NCI-H2029 (cell line): ENCODE measurements around the gene MEGF11.

ENCODE experiments used
- DNase-seq: peaks from one replicate; lab custom pipeline; 2025; lab: John Stamatoyannopoulos, UW

The MEGF11 gene

DNA sequence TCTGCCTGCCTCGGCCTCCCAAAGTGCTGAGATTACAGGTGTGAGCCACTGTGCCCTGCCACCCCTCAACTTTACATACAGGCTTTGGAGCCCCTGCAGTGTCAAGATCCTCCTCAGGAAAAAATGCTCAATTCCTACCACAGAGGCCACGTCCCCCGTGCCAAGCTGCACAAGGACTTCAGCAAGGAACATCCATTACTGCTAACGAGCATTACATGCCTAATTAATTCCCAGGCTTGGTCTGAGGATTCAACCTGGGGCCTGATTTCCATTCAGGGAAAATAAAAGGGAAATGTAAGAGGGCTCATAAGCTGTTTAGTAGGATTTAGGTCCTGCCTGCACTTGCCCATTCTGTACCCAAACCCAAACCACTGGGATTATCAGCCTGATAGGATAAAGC is 222.9 kb downstream of the MEGF11 start:
- no peak for DNase-seq

DNA sequence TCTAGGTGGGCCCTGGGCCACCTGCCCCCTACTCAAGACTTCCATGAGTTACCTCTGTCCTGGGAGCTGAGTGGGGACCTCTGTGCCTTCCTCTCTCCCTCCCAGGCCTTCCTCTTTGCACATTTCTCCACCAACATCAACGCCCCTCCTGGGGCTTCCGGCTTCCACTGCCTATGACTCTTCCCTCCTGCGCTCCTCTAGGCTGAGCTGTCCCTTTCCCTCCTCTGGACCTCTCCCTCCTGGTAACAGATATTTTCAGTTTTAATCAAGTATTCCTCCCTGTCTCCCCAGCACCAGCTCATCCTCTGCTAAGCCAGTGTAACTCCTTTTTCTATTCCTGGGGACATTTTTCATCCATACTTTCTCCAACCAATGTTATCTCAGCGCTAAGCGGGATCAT is 223.9 kb downstream of the MEGF11 start:
- DNase-seq: no peak

DNA sequence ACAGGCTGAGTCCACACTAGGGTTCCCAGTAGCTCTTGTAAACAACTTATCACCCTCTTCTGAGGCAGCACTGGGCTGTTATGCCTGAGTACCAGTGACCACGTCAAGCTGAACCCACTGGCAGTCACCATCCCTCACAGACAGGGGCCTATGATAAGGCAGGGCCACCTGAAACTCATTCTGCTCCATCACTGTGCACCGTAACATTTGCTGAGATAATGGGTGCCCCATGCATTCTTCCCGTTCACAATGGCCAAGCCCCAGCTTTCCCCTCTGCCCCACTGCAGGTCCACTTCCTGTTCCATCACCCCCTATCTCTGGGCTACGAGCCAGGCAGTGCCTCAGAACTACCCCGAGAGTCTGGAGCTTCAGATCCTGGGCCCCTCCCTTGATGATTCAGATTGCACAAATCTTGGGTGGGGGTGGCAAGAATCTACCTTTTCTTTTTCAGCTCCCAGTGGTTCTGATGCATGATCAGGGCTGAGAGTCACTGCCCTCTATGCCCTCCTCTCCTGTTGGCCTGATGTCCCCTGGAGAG is 226.2 kb downstream of the MEGF11 start:
- DNase-seq: no peak

DNA sequence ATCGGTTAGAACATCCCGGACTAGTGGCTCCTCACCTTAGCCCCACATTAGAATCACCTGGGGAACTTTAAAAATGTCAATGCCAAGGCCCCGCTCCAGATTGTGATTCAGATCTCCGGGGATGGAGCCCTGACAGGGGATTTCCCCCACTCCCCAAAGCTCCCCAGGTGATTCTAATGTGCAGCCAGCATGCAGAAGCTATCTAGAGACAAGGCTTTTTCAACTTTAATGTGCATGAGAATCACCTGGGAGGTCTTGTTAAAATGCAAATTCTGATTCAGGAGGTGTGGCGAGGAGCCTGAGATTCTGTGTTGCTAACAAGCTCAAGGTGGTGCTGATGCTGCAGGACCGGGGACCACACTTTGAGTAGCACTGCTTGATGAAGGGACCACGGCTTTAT is 227.6 kb downstream of the MEGF11 start:
- no peak for DNase-seq

DNA sequence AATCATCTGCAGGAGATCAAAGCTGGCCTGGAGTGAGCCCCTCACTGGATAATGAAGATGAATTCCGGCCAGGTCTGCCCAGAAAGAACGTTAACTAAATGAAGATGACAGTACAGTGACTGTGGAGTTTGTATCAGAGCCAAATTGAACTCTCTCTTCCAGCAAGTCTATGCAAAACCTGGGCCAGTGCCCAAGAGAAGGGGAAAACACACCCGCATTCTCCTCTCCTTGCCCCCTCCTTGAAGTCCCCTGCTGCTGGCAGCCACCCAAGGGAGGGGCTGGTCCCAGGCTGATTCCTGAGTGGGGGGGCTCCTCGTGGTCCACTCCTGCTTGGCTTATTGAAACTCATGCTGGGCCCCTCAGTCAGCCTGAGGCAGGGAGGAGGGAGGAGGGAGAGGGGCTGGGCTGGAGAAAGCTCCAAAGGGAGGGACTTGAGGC is 228.5 kb downstream of the MEGF11 start:
- DNase-seq: no peak

DNA sequence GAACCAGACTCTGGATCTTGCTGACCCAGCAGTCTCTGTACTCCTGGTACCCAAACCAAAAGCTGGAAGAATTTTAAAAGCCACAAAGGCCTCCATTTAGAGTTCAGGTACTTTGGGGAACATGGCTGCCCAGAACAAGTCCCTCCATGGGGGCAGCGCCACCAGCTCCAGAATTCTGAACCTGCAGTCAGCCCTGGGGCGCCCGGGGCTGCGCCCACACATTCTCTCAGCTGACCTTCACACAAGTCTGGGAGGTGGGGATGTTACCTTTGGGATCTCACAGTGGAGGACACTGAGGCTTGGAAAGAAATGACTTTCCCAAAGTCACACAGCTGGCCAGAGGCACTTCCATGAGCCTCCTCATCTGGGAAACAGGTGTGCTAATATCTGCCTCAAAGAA is 229.4 kb downstream of the MEGF11 start:
- no peak for DNase-seq

DNA sequence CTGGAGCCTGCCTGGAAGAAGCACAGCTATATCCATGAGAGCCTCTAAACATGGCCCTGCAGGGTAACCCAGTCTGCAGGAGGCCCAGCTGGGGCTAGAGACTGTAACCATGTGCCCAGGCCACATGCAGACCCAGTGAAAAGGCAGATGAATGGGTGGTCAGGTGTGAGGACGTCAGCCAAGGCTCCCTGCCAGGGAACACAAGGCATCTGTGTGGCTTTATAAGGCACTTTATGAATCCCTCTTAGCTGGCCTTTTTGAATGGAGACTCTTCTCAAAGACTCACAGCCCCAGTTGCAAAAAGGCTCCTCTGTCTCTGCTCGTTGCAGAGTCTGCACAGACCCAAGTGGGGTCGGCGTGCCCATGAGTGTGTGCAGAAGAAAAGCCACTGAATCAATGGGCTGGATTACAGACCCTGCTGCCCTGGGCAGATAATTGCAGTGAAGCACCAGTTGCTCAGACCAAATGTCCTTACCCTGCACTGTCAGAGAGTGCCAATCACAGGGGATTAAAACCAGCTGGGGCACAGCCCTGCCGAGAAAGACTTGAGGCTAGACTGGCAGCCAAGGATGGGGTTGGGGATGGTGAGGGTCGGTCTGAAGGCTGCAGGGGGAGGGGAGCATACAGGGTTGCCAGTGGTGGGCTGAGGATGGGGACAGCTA is 230.1 kb downstream of the MEGF11 start:
- DNase-seq: peak; percentile 44

DNA sequence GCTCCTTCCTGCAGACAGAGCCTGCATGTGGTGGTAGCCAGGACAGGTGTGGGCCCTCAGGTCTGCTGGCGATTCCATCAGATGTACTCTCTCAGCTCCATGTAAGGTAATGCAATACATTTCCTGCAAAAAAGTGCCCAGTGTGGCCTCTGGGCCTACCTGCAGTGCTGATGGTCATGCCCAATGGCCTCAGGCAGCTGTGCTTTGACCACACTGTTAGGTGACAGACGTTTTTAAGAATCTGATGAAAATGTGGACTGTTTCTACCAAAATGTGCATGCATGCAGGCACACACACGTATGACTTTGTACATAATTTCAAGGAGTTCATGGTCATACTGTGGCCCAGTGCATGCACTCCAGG is 231.4 kb downstream of the MEGF11 start:
- no peak for DNase-seq

DNA sequence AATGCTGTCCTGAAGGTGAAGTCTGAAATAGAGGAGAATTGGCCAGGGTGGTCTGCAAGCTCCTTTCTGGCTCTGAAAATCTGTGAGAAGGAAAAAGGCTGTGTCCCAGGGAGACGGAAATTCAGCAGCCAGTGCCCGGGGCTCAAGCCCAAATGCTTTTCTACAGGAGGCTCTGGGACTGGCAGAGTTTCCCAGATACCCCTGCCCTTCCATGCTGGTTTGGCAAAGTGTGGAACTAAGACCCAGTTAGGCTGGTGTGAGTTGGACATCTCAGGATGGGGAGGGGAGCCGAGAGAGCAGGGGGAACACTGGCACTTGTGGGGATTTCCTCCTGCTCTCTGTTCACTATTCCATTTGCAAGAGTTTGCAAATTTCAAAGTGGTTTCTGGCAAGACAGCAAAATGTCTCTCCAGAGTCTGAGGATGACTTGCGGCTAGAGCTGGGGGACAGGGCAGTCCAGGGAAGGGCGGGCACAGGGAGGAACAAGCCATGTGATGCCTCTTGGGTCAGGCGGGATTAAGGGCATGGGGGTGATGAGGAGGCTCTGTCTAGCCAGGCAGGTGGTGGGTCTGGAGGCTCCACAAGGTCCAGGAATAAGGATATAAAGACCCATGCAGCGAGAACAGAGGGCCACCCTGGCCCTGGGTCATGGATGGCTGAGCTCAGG is 231.9 kb downstream of the MEGF11 start:
- DNase-seq: no peak

DNA sequence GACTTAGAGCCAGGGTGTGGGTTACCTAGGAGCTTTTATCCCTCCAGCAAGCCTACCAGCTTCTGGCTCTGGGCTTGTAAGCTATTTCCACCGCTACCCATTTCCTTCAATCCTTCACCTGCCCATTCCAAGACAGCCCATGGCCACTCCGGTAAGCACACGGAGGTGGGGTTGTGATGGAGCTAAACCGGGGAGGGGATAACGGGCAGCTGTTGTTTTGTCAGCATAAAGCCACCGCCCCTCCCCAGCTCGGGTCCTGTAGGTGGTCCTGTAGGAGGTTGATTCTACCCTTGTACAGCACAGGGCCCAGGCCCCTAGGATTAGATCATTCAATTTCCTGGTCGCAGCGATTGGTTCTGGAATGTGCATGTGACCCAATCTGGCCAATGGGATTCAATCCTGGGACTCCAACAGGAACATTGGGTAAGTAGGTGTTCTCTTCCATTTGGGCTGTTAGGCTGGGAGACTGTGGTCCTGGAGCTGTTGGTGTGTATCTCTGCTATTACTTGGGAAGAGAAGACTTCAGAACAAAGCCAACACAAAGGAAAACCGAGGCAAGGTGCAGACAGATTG is 233.6 kb downstream of the MEGF11 start:
- no peak for DNase-seq

DNA sequence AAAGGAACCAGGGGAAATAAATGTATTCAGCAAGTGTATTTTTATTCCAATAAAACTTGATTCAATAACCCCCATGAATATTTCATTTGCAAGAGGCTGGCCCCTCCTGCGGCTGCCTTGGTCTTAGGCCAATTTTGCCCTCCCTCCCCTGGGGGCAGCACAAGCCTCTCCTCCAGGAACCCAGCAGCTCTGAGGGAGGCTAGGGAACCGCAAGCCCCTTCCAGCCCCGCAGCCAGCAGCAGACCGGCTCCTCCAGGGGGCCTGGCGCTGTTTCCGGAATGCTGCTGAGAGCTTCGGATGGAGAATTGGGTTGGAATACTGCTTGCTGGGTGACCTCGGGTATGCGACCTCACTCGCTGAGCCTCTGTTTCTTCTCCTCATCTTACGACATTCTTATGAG is 234.2 kb downstream of the MEGF11 start:
- DNase-seq: no peak

DNA sequence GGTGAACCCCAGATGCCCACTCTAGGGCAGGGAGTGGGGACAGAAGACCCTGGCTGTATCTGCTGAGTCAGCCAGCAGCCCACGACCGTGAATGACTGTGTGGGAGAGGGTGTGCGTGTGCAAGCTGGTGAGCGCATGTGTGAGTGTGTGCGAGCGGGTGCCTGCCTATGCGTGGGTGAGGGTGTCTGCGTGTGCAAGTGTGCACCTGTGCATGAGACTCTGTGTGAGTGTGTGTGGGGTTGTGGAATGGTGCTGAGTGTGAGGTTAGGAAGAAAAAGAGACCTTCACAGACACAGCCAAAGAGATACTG is 235.1 kb downstream of the MEGF11 start:
- no peak for DNase-seq

DNA sequence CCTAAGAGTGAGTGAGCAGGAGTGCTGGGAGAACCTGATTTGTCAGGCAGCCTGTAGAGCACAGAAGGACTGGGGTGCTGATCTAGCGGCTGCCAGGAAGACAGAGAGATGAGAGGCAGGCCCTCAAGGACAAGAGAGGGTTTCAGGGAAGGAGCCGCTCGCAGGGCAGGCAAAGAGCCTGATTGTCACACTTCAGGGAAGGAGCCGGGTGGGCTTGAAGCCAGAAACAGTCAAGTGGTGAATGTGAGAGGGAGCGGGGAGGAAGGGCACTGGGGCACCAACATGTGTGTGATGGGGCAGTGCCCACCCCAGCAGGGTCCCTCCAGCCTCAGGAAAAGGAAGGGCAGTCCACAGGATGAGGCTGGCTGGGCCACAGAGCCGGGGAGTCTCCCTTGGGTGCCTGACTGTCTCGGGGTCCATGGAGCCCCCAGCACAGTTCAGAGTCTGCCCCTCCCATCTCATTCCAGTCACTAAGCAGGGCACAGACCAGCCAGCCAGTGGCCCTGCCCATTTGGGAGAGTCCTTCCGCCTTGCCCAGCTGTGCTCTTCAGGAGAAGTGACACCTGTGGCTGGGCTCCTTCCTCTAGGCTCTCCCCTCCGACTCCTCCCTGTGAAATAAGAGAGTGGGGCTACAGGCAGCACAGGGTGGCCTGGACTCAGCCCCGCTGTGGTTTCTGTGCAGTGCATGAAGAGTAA is 235.6 kb downstream of the MEGF11 start:
- DNase-seq: peak; percentile 29

DNA sequence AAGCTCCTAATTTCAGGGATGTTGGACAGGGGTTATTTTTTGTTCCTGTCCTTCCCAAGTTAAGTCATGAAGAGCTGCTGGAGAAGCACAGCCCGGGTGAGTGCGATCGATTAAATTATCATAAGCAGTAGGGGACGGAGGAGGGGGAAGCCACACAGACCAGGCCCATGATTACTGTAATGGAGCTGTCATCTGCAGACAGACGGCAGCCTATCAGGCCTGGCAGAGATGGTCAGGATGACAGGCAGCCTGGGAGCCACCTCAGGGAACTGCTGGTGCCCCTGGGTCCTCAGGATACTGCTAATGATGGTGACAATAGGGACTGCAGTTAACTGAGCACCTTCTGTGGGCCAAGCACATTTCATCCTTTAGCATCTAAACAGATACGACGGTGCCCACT is 236.6 kb downstream of the MEGF11 start:
- no peak for DNase-seq

DNA sequence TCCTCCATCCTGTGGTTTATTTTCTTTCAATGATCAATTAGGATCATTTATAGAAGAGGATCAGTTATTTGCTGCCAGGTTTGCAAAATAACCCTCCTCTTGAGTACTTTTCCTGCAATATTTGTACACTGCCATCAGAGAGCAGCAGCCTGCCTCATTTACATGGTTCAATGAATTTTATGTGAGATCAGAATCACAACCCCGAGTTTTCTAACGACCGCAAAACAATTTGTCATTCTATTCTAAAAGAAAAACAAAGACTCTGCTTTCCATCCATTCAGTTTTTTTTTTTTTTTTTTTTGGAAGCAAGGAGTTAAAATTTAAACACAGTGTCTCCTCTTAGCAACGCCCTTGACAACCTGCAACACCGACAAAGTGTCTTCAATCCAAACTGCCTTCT is 237.4 kb downstream of the MEGF11 start:
- no peak for DNase-seq

DNA sequence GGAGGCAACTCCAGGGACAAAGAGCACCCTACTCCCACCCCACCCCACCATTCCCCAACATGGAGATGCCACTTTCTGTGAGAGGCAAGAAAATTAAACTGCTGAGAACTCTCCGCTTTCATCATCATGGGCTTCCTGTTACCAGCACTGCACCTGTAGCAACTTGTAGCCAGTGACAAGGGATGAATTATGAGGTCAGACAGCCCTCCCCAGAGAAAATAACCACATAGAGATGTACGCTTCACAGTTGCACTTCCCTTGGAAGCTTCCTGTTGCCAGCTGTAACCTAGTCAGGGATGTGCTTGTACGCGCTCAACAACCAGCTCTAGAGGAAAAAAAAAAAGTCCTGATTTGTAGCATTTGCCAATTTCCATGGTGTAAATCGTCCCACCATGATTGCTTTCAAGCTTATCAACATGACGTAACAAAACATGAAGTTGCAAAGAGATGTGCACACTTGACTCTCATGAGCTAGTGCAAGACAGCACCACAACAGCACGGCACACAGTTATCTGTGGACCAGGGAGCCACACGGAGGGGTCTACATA is 238.8 kb downstream of the MEGF11 start:
- no peak for DNase-seq

DNA sequence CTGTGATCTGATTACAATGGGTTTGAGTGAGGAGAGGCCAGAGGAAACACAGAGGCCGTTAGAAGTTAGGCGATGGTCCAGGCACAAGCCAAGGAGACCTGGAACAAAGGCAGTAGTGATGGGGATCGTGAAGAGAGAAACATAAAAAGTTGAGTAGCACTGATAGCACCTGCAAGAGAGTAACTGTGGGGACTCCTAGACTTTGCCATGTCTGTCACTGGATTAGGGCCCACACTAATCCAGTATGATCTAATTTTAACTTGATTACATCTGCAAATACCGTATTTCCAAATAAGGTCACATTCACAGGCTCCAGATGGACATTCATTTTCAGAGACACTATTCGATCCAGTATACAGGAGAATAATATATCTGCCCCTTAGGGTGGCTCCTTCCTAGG is 239.5 kb downstream of the MEGF11 start:
- no peak for DNase-seq

DNA sequence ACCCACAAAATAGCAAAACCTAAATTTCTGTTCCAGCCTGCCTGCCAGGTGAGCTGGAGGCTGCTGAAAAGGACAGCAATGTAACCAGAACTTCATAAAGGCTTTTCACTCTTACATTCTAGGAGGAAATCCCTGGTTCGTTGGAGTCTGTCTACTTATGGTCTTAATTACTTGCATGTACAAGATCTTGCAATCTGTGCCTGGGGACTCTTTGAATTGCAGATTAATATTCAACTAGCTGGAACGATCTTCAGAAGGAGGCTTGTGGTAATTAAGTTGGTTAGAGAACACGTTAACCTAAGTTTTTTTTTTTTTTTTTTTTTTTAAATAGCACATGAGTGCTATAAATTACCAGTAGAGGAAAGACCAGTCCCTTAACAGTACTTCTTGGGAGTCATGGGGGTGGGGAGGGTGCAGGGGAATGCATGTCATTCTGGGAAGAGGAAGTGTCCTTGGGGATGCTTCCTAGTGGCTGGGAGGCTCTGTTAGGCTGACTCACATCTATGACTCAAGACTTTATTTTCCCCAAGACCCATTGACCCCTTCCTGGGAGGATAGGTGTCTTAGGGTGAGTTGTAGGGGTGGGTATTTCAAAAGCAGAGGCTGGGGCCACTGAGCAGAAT is 244.5 kb downstream of the MEGF11 start:
- no peak for DNase-seq

DNA sequence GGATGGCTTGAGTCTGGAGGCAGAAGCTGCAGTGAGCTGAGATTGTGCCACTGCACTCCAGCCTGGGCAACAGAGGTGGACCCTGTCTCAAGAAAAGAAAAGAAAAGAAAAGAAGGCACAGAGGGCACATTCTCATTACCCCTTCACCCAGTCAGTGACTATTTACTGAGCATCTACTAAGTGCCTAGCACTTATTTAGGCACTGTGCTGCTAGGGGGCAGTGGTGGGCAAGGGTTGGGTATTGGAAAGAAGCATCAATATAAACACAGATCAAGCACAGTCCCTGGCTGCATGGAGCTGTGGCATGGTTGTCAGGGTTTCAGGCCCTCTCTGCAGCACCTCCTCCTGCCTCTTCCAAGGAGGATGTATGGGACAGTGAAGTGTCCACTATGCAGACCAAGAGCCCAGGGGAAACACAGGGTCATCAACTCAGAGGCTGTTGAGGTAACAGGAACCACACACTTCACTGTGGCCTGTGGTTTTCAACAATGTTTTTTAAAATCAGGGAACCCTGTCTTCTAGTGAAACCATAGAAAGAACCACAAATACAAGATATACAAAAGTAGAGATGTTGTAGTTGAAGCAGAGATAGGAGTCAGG is 245.8 kb downstream of the MEGF11 start:
- DNase-seq: no peak

DNA sequence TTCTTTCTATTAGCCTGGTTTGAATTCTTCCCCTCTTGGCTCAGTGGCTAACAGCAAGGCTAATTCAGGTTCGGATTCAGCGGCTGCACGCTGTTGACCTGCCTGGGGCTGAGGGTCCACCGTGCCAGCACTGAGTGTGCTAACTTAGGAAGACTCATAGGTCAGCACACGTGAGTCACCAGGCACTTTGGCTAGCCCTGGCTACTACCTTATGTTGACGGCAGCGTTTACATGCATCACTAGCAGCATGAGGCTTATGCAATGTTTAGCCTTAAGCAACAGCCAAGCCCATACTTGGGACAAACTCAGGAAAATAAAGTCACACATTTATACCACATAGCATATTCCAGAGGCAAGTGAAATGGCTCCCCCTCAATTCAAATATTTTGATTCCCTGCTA is 246.6 kb downstream of the MEGF11 start:
- DNase-seq: no peak

DNA sequence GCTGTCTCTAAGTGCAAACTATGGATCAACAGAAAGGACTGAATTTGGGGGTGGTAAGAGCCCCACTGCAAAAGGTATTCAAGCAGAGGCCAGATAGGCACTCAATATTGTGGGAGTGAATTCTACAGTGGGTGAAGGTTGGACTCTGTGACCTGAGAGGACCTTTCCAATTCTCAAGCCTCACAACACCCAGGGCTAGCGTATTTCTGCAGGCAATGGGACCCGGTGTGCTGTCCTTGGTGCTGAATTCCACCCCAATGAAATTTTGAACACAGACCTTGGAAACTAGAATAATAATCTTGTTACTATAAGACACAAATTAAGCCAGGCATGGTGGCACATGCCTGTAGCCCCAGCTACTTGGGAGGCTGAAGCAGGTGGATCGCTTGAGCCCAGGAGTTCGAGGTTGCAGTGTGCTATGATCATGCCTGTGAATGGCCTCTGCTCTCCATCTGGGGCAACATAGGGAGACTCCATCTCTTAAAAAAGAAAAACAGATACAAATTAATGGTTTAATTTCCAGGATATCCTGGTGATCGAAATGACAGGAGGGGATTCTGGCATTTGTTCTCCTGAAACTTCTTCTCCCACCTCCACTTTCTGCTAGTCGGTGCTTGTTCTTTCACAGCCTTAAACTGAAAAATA is 248.8 kb downstream of the MEGF11 start:
- no peak for DNase-seq
